Small intestine (tissue), 7 donors: Measurements from ENCODE around the gene RPL39. TPM values are rescaled to one million over a fixed set of nuclear protein-coding genes. Genes with fewer than 3 reads are reported as not detected.
A peak's percentile ranks its signal among the peaks of the same experiment; 100 is the strongest.

Experiments used
- DNase-seq, 2 donors: peaks; one replicate each; pipeline versions ENCODE4 v3.0.0 to v3.0.0-alpha.2; 2013
- FAIRE-seq: peaks from 2 replicates; lab custom pipeline; 2012; peaks lifted over from hg19 to GRCh38; lab: Jason Lieb, UNC
- H3K27ac ChIP-seq, 3 donors: one replicate each; pipeline ENCODE4 v1.5.1; 2013; ENCODE audit warnings: low read length in 2 of 3, mild to moderate bottlenecking in 2 of 3, control low read depth in 1 of 3, inconsistent platforms in 1 of 3, low read depth in 1 of 3, moderate library complexity in 1 of 3
- H3K27me3 ChIP-seq, 3 donors: one replicate each; pipeline ENCODE4 v1.6.1; 2013; ENCODE audit warnings: low read length in 3 of 3, inconsistent platforms in 1 of 3; ENCODE audit not compliant: control insufficient read depth in 3 of 3, insufficient read depth in 3 of 3
- H3K36me3 ChIP-seq, 3 donors: one replicate each; pipeline ENCODE4 v1.6.1; 2013; ENCODE audit warnings: low read length in 3 of 3, inconsistent platforms in 1 of 3, low read depth in 1 of 3, mild to moderate bottlenecking in 1 of 3, moderate library complexity in 1 of 3; ENCODE audit not compliant: control insufficient read depth in 3 of 3, insufficient read depth in 2 of 3
- H3K4me1 ChIP-seq, 3 donors: one replicate each; pipeline ENCODE4 v1.6.1; 2013; ENCODE audit warnings: low read length in 2 of 3, inconsistent platforms in 1 of 3, low read depth in 1 of 3, mild to moderate bottlenecking in 1 of 3, moderate library complexity in 1 of 3; ENCODE audit not compliant: control insufficient read depth in 3 of 3, insufficient read depth in 2 of 3
- H3K4me3 ChIP-seq, 3 donors: one replicate each; pipeline ENCODE4 v1.5.1; 2013; ENCODE audit warnings: low read length in 3 of 3, control low read depth in 1 of 3, inconsistent platforms in 1 of 3, low read depth in 1 of 3, mild to moderate bottlenecking in 1 of 3, moderate library complexity in 1 of 3
- H3K9me3 ChIP-seq, 2 donors: one replicate each; pipeline ENCODE4 v1.6.1; 2013; ENCODE audit warnings: low read depth in 1 of 2, low read length in 1 of 2; ENCODE audit not compliant: control insufficient read depth in 2 of 2, insufficient read depth in 1 of 2
- WGBS, 3 donors: extraction: QIAGEN DNeasy Blood & Tissue Kit; methylation state at CpG; one replicate each; pipeline ENCODE4 v1.1.7; 2013; 5-methylcytosine and 5-hydroxymethylcytosine counted together
- polyA plus RNA-seq, 4 donors: library from polyadenylated mRNA; stranded (reverse) in 3 of 4; unstranded in 1 of 4; fragments of 200-250 nt in 3 of 4; fragments of 120-200 nt in 1 of 4; gene quantifications; one replicate each; pipeline versions ENCODE4 v1.2.1 to v1.2.3, GENCODE V29; 2013
- donor health status: healthy with polysubstance abuse.
- donor health status: control.
- donor health status: control.
- donor health status: Bipolar disorder and iron deficiency.
- donor health status: healthy.

Gene RPL39
- polyA plus RNA-seq, 4 donors, result 3,740 to 8,743 (median 5,210) TPM

DNA sequence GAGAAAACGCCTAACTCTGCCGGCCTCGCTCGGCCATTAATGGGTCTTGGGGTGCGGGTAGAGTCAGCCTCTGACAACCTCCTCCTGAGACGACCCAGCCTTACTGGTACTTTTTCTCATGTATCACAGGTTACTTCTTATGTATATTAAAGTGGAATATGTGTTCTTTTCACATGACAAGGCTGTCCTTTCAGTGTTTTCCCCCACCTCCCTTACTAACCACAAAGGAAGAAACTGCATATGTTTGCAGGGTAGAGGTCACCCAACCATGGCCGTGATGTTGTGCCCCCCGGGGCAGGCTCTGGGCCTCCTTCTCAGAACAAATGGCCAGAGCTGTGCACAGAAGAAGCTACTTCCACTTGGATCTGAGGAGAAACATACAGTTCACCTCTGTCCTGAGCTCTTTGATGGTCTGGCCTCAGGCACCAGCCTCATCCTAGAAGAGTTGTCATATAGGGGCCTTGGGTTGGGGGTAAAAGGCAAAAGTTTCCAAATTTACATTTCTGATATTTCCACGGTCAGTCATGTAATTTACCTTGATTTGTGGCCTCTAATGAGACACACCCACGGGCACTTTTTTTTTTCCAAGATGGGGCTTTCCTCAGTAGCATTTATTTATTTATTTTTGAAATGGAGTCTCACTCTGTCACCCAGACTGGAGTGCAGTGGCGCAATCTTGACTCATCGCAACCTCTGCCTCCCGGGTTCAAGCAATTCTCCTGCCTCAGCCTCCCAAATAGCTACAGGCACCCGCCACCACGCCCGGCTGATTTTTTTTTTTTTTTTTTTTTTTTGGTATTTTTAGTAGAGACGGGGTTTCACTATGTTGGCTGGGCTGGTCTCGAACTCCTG, 31.2 kb downstream of the RPL39 start:
- 75 to 79% (median 78%) methylated on average over 16 to 18 of the region's 18 CpGs for WGBS, 3 donors
- Histone ChIP-seq H3K27ac (no peak overlapping the region), H3K9me3 (no peaks in the 10 kb centered on the region), H3K4me3 (peak overlapping the region in 2 of 3 donors; percentile 10 to 55), H3K4me1 (peaks cover 0 to 18% (median 3%) of the 10 kb centered on the region in 3 donors), H3K27me3 (peaks cover 0 to 3% (median 0%) of the 10 kb centered on the region in 3 donors), H3K36me3 (no peaks in the 10 kb centered on the region)
- no peak for FAIRE-seq
- peak in 1 of 2 donors; percentile 2 for DNase-seq

DNA sequence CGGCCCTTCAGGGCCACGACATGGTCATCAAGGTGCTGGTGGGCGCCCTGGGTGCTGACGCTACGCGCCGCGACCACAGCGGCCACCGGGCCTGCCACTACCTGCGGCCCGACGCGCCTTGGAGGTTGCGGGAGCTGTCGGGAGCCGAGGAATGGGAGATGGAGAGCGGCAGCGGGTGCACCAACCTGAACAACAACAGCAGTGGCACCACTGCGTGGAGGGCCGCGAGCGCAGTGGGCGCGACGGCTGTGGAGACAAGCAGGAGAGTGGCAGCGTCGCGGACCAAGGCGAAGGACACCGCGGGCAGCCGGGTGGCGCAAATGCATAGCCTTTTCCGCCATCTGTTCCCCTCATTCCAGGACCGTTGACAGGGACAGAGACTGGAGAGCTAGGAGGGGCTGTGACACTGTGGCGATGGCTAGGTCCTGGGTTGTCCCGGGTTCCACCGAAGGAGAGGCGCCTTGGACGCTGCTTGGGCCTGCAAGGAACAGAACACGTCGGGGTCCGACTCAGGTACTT, 32.1 kb downstream of the RPL39 start:
- WGBS, 3 donors, result 30 to 62% (median 59%) methylated on average over 16 to 44 of the region's 44 CpGs
- Histone ChIP-seq H3K27ac (peak overlapping the region; percentile 93 to 94 (median 93)), H3K4me3 (peak overlapping the region; percentile 5 to 61 (median 55)), H3K36me3 (no peaks in the 10 kb centered on the region), H3K9me3 (no peaks in the 10 kb centered on the region), H3K4me1 (peaks cover 0 to 18% (median 3%) of the 10 kb centered on the region in 3 donors), H3K27me3 (peaks cover 0 to 3% (median 0%) of the 10 kb centered on the region in 3 donors)
- FAIRE-seq, result no peak
- no peak for DNase-seq

DNA sequence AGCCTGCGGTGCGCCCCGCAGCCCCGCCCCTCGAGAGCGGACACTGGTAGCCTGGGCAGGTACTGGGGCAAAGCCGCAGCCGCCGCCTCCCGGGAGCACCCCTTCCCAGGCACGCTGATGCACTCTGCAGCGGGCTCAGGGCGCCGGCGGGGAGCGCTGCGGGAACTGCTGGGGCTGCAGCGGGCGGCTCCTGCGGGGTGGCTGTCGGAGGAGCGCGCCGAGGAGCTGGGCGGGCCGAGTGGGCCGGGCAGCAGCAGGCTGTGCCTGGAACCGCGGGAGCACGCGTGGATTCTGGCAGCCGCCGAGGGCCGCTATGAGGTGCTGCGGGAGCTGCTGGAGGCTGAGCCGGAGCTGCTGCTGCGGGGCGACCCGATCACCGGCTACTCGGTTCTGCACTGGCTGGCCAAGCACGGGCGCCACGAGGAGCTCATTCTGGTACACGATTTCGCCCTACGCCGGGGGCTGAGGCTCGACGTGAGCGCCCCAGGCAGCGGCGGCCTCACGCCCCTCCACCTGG, 32.6 kb downstream of the RPL39 start:
- DNase-seq (peak; percentile 49 to 65), FAIRE-seq (no peak)
- H3K27me3 ChIP-seq, result peaks cover 0 to 3% (median 0%) of the 10 kb centered on the region in 3 donors

DNA sequence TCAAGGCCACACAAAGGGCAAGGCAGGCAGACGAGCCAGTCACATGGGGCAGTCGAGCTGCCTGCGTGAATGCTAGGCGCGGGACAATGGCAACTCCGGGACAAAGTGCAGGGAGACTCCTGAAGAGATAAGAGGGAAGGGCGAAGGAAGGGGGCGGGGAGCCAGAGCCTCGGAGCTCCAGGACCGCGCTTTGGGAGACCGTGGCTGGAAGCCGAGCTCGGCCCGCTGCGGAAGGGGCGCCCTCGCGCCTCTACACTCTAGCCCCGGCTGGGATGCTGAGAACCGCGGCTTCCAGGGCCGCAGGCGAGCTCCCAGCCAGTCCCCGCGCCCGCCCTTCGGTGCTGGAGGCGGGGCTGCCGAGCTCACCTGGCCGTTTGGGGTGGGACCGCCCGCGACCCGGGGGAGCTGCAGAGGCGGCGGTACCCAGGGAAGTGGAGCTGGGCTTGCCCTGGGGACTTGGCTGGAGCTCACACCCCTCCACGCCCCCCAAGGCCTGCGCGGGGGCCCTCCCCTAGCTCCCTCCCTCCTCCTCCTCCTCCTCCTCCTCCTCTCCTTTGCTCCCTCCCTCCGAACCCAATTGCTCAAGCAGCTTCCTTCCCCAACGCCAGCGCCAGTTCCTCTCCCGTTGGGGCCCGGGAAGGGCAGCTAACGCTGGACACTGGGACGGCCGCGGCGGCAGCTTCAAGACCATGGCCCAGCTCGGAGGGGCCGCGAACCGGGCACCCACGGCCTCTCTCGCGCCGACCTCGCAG, 33.3 kb downstream of the RPL39 start, which contains the start of gene SOWAHD:
SOWAHD (plus strand) TSS at position 610 of the 752 bp plus-strand sequence; CDS start at position 690, 80 bp downstream.
- peak; percentile 89 to 90 for DNase-seq
- peak within 1 kb of the TSS; percentile 55 to 67 (median 61) for H3K4me3 ChIP-seq
- peak within 1 kb of the TSS; percentile 93 to 94 (median 93) for H3K27ac ChIP-seq
- H3K36me3 ChIP-seq, result no peaks in the 10 kb centered on the region
- no peak for FAIRE-seq
- peaks cover 0 to 18% (median 3%) of the 10 kb centered on the region in 3 donors for H3K4me1 ChIP-seq
- peaks cover 0 to 3% (median 0%) of the 10 kb centered on the region in 3 donors for H3K27me3 ChIP-seq
- WGBS, 3 donors, result 2 to 27% methylated on average over 41 to 59 of the region's 59 CpGs; no CpG with 5 or more reads in 1 of the 3 donors
- H3K9me3 ChIP-seq, result no peaks in the 10 kb centered on the region

More for the DNA sequence above, 32.6 kb downstream of the RPL39 start:
- peak overlapping the region; percentile 93 to 94 (median 93) for H3K27ac ChIP-seq
- no peaks in the 10 kb centered on the region for H3K9me3 ChIP-seq
- peak overlapping the region; percentile 55 to 67 (median 61) for H3K4me3 ChIP-seq
- peaks cover 0 to 18% (median 3%) of the 10 kb centered on the region in 3 donors for H3K4me1 ChIP-seq
- no peaks in the 10 kb centered on the region for H3K36me3 ChIP-seq
- WGBS, 3 donors, result 1 to 42% (median 7%) methylated on average over 10 to 54 of the region's 54 CpGs

DNA sequence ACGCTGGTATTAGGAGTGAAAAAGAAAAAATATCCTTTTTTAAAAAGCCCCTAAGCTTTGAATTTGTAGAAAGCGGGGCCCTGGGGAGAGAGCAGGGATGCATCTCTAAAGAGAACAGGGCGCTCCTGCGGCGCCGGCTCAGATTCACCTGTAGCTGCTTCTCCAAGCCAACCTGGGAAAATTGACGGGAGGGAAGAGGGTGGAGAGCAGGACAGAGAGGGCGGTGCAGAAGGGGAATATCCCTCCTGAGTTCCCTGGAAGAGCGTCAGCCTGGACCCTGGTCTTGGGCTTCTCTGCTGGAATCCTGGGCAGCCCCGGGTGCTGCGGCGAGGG, 33.8 kb downstream of the RPL39 start:
- Histone ChIP-seq H3K9me3 (no peaks in the 10 kb centered on the region), H3K4me1 (peaks cover 0 to 18% (median 3%) of the 10 kb centered on the region in 3 donors), H3K27me3 (peaks cover 0 to 3% (median 0%) of the 10 kb centered on the region in 3 donors), H3K4me3 (peak overlapping the region in 1 of 3 donors; percentile 55), H3K36me3 (no peaks in the 10 kb centered on the region), H3K27ac (peak overlapping the region; percentile 57 to 94 (median 93))
- FAIRE-seq (no peak), DNase-seq (no peak)
- WGBS, 3 donors, result 28 to 52% (median 43%) methylated on average over 5 to 12 of the region's 12 CpGs

DNA sequence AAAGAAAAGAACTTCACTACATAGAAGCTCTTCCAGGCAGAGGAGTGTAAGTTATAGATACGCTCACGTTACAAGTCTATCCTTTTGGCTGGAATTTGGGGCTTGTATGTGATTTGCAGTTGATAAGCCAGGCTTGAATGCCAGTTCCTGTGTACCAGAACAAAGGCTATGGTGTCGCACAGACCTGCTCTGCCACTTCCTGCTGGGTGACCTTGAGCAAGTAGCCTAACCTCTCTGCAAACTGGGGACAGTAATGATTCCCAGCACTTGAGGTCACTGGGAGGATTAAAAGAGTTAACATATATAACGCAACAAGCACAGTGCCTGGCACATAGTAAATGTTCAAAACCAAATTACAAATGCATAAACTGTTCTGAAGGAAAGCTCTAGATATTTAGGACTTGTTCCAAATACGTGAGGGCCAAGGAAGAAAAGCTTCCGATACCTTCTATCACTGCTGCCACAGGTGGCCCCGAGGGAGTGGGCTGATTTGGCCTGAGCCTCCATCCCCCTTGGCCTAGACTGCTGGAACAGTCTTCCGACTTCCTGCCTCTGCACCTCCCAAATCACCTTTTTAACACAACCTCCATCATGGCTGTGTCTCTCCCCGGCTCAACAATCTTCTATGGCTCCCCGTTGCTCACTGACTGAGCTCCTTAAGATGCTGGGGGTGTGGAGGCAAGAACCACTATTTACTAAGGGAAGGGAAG, 34.3 kb downstream of the RPL39 start:
- 17 to 57% (median 45%) methylated on average over 8 to 10 of the region's 10 CpGs for WGBS, 3 donors
- H3K4me1 ChIP-seq, result peaks cover 0 to 18% (median 3%) of the 10 kb centered on the region in 3 donors
- DNase-seq (peak; percentile 16 to 47), FAIRE-seq (no peak)
- no peaks in the 10 kb centered on the region for H3K9me3 ChIP-seq
- H3K4me3 ChIP-seq, result no peak overlapping the region
- H3K36me3 ChIP-seq, result no peaks in the 10 kb centered on the region
- H3K27me3 ChIP-seq, result peaks cover 0 to 3% (median 0%) of the 10 kb centered on the region in 3 donors
- H3K27ac ChIP-seq, result peak overlapping the region; percentile 76 to 94 (median 93)

DNA sequence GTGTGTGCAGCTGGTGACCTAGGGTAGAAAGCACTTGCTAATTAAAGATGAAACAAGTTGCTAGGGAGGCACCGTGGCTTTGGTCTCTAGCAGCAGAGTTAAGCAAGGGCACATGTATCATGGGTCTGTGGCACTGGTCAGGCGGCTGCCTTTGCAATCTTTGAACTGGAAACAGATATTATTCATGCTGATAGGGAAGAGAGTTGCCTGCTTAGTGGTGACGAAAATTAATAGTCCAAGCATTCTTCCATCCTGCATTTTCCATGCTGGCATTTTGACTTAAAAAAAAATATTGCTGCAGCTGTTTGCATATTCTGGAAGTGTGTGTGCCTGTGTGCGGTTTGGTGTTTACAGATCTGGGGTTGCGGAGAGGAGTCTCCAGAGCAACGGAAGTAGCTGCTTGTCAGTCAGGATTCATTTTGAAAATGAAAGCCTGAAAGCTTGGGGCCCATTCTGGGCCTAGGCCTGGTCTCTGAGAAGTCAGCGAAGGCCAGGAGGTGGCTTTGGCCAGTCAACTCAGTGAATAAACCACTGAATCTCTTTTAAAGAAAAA, 35.4 kb downstream of the RPL39 start:
- DNase-seq (peak; percentile 47 to 51), FAIRE-seq (no peak)
- 23 to 35% (median 30%) methylated on average over 7 of the region's 7 CpGs for WGBS, 3 donors
- no peaks in the 10 kb centered on the region for H3K36me3 ChIP-seq
- H3K4me1 ChIP-seq, result peaks cover 0 to 18% (median 3%) of the 10 kb centered on the region in 3 donors
- H3K27me3 ChIP-seq, result peaks cover 0 to 3% (median 0%) of the 10 kb centered on the region in 3 donors
- peak overlapping the region; percentile 76 to 94 (median 93) for H3K27ac ChIP-seq
- no peak overlapping the region for H3K4me3 ChIP-seq
- H3K9me3 ChIP-seq, result no peaks in the 10 kb centered on the region
